Measurements from ENCODE around the gene HOXA6. TPM values are rescaled to one million over a fixed set of nuclear protein-coding genes. Genes with fewer than 3 reads are reported as not detected.
A peak's percentile ranks its signal among the peaks of the same experiment; 100 is the strongest.

The HOXA6 gene
- total RNA-seq, 6 experiments from 2014 or later: not detected

DNA sequence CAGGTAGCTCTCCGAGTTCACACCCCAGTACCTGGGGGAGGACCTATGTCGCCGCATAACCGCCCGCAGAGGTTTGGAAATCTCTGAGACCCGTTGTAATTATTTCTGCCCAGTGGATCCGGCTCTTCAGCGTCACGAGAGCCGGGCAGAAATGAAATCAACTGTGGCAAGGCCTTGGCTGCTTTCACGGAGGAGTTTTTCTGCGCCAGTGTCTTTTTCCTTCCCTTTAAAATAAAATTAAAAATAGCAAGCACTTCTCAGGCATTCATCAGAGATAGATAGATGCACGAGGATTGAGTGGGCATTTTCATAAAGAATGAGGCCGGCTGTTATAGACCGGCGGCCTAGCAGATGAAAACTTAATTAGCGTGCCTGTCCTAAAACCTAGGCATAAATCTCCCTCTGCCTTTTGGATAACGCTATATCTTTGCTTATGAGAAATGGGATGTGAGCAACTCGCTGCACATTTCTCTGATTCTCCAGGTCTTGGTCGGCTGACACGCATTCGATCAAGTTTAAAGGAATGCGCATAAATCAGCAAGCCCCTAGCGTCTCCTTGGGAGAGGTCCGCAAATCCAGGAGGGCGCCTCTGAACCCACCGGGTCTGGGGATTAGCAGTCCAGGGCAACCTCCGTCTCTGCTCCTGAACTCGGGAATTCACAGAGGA, 45.9 kb upstream of the HOXA6 start:
- H3K36me3 ChIP-seq: no peaks in the 10 kb centered on the region
- TF ChIP-seq POLR2A (IDR thresholded peaks at IDR 0.05): no peak
- TF ChIP-seq, protein P1, sequence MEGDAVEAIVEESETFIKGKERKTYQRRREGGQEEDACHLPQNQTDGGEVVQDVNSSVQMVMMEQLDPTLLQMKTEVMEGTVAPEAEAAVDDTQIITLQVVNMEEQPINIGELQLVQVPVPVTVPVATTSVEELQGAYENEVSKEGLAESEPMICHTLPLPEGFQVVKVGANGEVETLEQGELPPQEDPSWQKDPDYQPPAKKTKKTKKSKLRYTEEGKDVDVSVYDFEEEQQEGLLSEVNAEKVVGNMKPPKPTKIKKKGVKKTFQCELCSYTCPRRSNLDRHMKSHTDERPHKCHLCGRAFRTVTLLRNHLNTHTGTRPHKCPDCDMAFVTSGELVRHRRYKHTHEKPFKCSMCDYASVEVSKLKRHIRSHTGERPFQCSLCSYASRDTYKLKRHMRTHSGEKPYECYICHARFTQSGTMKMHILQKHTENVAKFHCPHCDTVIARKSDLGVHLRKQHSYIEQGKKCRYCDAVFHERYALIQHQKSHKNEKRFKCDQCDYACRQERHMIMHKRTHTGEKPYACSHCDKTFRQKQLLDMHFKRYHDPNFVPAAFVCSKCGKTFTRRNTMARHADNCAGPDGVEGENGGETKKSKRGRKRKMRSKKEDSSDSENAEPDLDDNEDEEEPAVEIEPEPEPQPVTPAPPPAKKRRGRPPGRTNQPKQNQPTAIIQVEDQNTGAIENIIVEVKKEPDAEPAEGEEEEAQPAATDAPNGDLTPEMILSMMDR (IDR thresholded peaks at IDR 0.05): no peak
- DNase-seq: no peak
- H3K9me3 ChIP-seq: no peaks in the 10 kb centered on the region
- intact Hi-C loops (cut with DNase I): no loop called here
- peaks cover 31 to 87% of the 10 kb centered on the region in 2 donors for H3K27me3 ChIP-seq
- no peak overlapping the region for H3K4me3 ChIP-seq
- H3K27ac ChIP-seq: no peak overlapping the region
- peaks cover 0 to 18% (median 5%) of the 10 kb centered on the region in 4 donors for H3K4me1 ChIP-seq
- no peak for ATAC-seq
- WGBS (ENCODE audit: insufficient coverage, low coverage, low lambda C conversion rate, missing lambda C conversion rate): 16% methylated on average over 29 of the region's 29 CpGs

- DNase-seq: peak in 1 of 3 donors; percentile 47
- no peak overlapping the region for H3K27ac ChIP-seq
- H3K4me1 ChIP-seq: peaks cover 0 to 24% (median 5%) of the 10 kb centered on the region in 4 donors
- no peak overlapping the region for H3K4me3 ChIP-seq
- TF ChIP-seq POLR2A (IDR thresholded peaks at IDR 0.05): no peak
- TF ChIP-seq, protein P1 (IDR thresholded peaks at IDR 0.05): no peak
- H3K36me3 ChIP-seq: no peaks in the 10 kb centered on the region
- intact Hi-C loops (cut with DNase I): no loop called here
- 3% methylated on average over 13 of the region's 78 CpGs for WGBS (ENCODE audit: insufficient coverage, low coverage, low lambda C conversion rate, missing lambda C conversion rate)
- peaks cover 31 to 87% of the 10 kb centered on the region in 2 donors for H3K27me3 ChIP-seq
- peak; percentile 23 to 40 (median 31) for ATAC-seq
- H3K9me3 ChIP-seq: no peaks in the 10 kb centered on the region
Observed at GRCh38 chr7:27192546-27193334, 45.2 kb upstream of the HOXA6 start.

DNA sequence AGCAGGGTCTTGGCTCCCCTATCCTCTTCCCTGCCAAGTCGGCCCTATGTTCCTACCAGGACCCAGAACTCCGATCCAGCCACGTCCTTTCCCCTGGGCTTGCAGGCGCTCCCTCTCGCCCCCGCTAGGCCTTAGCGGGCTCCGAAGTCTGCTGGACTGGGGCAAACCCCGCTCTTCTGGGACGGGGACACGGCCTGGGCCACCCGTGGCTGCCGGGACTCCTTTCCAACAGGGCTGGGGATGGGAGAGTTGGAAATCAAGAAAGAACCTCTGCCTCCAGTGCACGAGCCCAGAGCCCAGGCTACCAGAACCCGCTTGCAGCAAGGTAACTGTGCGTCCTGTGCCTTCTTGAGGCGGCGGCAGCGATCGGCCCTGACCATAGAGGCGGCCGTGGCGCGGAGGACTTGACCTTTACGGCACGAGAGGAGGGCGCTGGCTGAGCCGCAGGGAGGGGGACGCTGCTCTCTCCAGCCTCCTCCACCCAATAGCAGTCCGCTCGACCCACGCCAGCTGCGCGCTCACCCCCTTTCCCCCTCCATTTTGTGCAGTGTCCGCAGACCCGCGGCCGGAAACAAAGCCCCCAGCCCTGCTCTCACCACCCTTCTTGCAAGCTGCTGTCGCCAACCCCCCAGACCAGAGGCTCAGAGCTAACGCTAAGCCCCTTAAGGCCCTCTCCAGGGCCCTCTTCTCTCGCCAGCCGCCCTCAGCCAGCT, 44.4 kb upstream of the HOXA6 start:
- peaks cover 0 to 24% (median 5%) of the 10 kb centered on the region in 4 donors for H3K4me1 ChIP-seq
- DNase-seq: peak in 1 of 3 donors; percentile 53
- 10% methylated on average over 12 of the region's 42 CpGs for WGBS (ENCODE audit: insufficient coverage, low coverage, low lambda C conversion rate, missing lambda C conversion rate)
- TF ChIP-seq, protein P1 (IDR thresholded peaks at IDR 0.05): no peak
- no peak for TF ChIP-seq POLR2A (IDR thresholded peaks at IDR 0.05)
- ATAC-seq: peak in 2 of 4 donors; percentile 15 to 19
- H3K27ac ChIP-seq: no peak overlapping the region
- intact Hi-C loops (cut with DNase I): no loop called here
- H3K4me3 ChIP-seq: no peak overlapping the region
- H3K36me3 ChIP-seq: no peaks in the 10 kb centered on the region
- H3K27me3 ChIP-seq: peaks cover 36 to 85% of the 10 kb centered on the region in 2 donors
- H3K9me3 ChIP-seq: no peaks in the 10 kb centered on the region

GRCh38 chr7:27191161-27191731, 43.7 kb upstream of the HOXA6 start:
- Histone ChIP-seq H3K27ac (no peak overlapping the region), H3K36me3 (no peaks in the 10 kb centered on the region), H3K27me3 (peaks cover 36 to 86% of the 10 kb centered on the region in 2 donors), H3K4me3 (no peak overlapping the region), H3K9me3 (no peaks in the 10 kb centered on the region), H3K4me1 (peaks cover 0 to 24% (median 5%) of the 10 kb centered on the region in 4 donors)
- WGBS (ENCODE audit: insufficient coverage, low coverage, low lambda C conversion rate, missing lambda C conversion rate): 15% methylated on average over 4 of the region's 15 CpGs
- DNase-seq (peak in 1 of 3 donors; percentile 10), ATAC-seq (no peak)
- intact Hi-C loops (cut with DNase I): no loop called here
- TF ChIP-seq, protein P1 (IDR thresholded peaks at IDR 0.05): no peak
- no peak for TF ChIP-seq POLR2A (IDR thresholded peaks at IDR 0.05)
